ENCODE results near the gene MAST1. TPM values are rescaled to one million over a fixed set of nuclear protein-coding genes. Genes with fewer than 3 reads are reported as not detected.
A peak's percentile ranks its signal among the peaks of the same experiment; 100 is the strongest.
"Not testable (repeated sequence)": the region's sequence is repeated elsewhere in the genome, so short reads cannot be mapped to it uniquely, and the experiment has no call there.

The MAST1 gene
- total RNA-seq, 1 donor from 2014 or later = 2.4 TPM

DNA sequence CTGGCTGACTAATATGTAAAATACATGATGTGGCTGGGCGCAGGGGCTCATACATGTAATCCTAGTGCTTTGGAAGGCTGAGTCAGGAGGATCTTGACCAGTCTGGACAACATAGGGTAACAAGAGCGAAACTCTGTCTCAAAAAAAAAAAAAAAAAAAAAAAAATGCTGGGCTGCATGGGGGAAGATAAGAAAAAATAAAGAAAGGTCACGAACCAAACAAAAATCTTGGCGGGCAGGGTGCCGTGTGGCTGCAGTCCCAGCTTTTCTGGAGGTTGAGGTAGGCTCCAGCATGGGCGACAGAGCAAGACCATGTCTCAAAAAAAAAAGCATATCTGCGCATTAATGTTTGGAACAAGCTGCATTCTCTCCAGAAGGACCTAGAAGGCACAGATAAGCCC is 23.2 kb upstream of the MAST1 start:
- Mint-ChIP-seq H3K36me3 (ENCODE audit: low read depth) (peaks cover 19% of the 10 kb centered on the region), H3K4me3 (no peak overlapping the region), H3K9me3 (no peaks in the 10 kb centered on the region), H3K4me1 (no peaks in the 10 kb centered on the region), H3K27me3 (no peaks in the 10 kb centered on the region), H3K27ac (no peak overlapping the region)
- no peak for DNase-seq
- intact Hi-C loops (cut with micrococcal nuclease) = no loop called here

DNA sequence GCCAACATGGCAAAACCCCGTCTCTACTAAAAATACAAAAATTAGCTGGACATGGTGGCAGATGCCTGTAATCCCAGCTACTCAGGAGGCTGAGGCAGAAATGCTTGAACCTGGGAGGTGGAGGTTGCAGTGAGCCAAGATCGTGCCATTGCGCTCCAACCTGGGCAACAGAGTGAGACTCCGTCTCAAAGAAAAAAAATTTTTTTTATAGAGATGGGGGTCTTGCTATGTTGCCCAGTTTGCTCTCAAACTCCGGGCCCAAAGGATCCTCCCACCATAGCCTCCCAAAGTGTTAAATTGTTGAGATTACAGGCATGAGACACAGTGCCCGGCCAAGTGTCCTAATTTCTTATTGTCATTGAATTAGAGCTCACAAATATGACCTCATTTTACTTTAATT is 21.1 kb upstream of the MAST1 start:
- H3K4me3 Mint-ChIP-seq; H3K9me3 Mint-ChIP-seq; H3K27ac Mint-ChIP-seq; DNase-seq; H3K4me1 Mint-ChIP-seq; intact Hi-C loops (cut with micrococcal nuclease); H3K27me3 Mint-ChIP-seq: not testable (repeated sequence)
- H3K36me3 Mint-ChIP-seq (ENCODE audit: low read depth) = peaks cover 19% of the 10 kb centered on the region

DNA sequence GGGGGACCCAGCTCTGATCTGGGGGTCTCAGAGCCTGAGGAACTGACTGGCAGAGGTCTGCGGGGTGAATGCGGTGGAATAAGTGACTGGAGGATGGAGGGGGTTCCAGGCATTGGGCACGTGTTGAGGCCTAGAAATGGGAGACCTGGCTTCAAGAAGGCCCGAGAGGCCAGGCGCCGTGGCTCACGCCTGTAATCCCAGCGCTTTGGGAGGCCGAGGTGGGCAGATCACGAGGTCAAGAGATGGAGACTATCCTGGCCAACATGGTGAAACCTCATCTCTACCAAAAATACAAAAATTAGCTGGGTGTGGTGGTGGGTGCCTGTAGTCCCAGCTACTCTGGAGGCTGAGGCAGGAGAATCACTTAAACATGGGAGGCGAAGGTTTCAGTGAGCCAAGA is 20.5 kb upstream of the MAST1 start:
- intact Hi-C loops (cut with micrococcal nuclease); H3K9me3 Mint-ChIP-seq; H3K27ac Mint-ChIP-seq; H3K4me3 Mint-ChIP-seq; H3K27me3 Mint-ChIP-seq; DNase-seq; H3K4me1 Mint-ChIP-seq: not testable (repeated sequence)
- H3K36me3 Mint-ChIP-seq (ENCODE audit: low read depth) = peaks cover 19% of the 10 kb centered on the region

DNA sequence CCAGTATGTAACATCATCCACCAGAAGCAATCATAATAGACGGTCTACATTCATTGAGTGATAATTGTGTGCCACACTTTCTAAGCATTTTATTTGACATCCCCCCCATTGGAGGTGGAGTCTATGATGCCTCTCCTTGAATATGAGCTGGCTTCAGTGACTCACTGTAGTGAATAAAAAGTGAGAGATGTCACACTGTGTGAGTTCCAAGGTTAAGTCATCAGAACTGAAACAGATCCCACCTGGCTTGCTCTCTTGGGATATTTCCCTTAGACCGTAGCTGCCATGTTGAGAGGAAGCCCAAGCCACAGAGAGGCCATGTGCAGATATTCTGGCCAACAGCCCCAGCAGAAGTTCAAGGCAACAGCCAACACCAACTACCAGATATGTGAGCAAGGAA is 16.6 kb upstream of the MAST1 start:
- intact Hi-C loops (cut with micrococcal nuclease) = no loop called here
- Mint-ChIP-seq H3K4me3 (no peak overlapping the region), H3K27ac (no peak overlapping the region), H3K9me3 (no peaks in the 10 kb centered on the region), H3K27me3 (peaks cover 14% of the 10 kb centered on the region), H3K36me3 (ENCODE audit: low read depth) (no peaks in the 10 kb centered on the region), H3K4me1 (peaks cover 11% of the 10 kb centered on the region)
- no peak for DNase-seq

DNA sequence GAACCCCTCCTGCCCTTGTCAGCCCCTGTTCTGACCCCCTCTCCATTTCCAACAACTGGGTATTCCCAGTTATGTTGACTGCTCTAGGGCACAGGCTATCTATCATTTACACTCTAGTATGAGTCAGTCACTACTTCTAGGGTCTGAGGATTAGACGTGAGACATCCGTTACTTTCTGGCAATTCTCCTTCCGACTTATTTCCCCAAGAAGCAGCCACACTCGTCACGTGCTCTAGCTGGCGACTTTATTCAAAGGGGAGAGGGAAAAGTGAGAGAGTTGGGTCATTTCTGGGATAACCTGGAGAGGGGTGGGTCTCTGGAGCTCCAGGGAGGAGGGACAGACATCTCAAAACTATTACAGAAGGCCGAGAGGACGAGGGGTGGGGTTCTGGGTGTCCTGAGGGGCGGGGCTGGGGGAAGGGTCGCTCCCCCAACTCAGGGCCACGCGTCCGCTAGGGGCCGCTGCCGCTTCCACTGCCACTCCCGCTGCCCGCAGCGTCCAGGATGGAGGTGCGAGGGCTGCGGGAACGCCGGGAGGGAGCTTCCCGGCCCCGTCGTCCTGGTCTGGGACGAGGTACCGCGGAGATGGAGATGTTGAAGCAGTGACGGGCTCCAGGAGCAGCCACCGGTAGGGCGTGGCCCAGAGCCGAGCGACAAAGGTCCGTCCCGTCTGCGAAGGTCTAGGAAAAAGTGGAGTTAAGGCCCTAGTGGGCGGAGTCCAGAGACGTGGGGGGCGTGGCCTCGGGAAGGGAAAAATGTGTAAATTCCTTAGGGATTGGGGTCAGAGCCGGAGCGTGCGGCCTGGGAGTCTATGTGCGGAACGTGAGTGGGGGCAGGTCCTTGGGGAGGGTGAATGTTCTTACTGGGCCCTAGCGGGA is 12.8 kb upstream of the MAST1 start:
- Mint-ChIP-seq H3K36me3 (ENCODE audit: low read depth) (no peaks in the 10 kb centered on the region), H3K27me3 (peaks cover 38% of the 10 kb centered on the region), H3K9me3 (no peaks in the 10 kb centered on the region), H3K4me3 (peak overlapping the region; percentile 59), H3K27ac (no peak overlapping the region), H3K4me1 (peaks cover 11% of the 10 kb centered on the region)
- peak; percentile 76 for DNase-seq
- intact Hi-C loops (cut with micrococcal nuclease) = no loop called here

DNA sequence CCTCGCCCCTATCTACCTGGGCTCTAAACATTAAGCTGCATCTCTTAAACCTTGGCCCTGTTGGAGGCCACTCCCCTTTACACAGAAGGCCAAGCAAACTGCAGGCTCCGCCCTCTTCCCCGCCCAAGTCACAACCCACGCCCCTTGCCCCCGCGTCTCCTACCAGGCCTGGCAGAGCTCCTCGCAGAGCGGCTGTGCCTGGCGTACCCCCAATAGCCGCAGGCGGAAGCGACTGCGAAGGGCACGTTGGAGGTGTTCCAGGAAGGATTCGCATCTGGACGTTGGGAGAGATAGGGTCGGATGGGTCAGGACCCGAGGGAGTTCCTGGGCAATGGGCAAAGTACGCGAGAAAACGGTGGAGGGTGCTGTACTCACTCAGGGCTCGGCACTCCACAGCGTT is 9.8 kb upstream of the MAST1 start:
- peaks cover 2% of the 10 kb centered on the region for H3K36me3 Mint-ChIP-seq (ENCODE audit: low read depth)
- intact Hi-C loops (cut with micrococcal nuclease) = no loop called here
- H3K4me3 Mint-ChIP-seq = no peak overlapping the region
- no peak overlapping the region for H3K27ac Mint-ChIP-seq
- peaks cover 5% of the 10 kb centered on the region for H3K9me3 Mint-ChIP-seq
- peaks cover 22% of the 10 kb centered on the region for H3K4me1 Mint-ChIP-seq
- peaks cover 56% of the 10 kb centered on the region for H3K27me3 Mint-ChIP-seq
- peak; percentile 81 for DNase-seq

DNA sequence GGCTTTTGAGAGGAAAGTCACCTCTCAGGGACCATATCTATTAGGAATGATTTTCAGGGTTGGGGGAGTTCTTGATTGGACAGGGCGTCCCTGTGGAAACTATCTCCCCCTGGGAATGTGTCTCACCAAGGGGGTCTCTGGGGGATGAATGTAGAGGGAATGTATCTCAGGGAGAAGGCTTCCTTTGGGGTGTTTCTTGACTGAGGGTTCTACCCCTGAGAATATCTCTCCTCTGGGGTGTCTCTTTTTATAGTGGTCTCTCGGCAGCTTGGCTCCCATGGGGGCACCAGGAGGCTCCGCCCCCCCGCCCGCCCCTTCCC is 4.9 kb upstream of the MAST1 start:
- peaks cover 5% of the 10 kb centered on the region for H3K9me3 Mint-ChIP-seq
- no peak for DNase-seq
- peaks cover 69% of the 10 kb centered on the region for H3K27me3 Mint-ChIP-seq
- peaks cover 2% of the 10 kb centered on the region for H3K36me3 Mint-ChIP-seq (ENCODE audit: low read depth)
- intact Hi-C loops (cut with micrococcal nuclease) = no loop called here
- H3K4me3 Mint-ChIP-seq = peak overlapping the region; percentile 44
- H3K4me1 Mint-ChIP-seq = peaks cover 14% of the 10 kb centered on the region
- no peak overlapping the region for H3K27ac Mint-ChIP-seq

DNA sequence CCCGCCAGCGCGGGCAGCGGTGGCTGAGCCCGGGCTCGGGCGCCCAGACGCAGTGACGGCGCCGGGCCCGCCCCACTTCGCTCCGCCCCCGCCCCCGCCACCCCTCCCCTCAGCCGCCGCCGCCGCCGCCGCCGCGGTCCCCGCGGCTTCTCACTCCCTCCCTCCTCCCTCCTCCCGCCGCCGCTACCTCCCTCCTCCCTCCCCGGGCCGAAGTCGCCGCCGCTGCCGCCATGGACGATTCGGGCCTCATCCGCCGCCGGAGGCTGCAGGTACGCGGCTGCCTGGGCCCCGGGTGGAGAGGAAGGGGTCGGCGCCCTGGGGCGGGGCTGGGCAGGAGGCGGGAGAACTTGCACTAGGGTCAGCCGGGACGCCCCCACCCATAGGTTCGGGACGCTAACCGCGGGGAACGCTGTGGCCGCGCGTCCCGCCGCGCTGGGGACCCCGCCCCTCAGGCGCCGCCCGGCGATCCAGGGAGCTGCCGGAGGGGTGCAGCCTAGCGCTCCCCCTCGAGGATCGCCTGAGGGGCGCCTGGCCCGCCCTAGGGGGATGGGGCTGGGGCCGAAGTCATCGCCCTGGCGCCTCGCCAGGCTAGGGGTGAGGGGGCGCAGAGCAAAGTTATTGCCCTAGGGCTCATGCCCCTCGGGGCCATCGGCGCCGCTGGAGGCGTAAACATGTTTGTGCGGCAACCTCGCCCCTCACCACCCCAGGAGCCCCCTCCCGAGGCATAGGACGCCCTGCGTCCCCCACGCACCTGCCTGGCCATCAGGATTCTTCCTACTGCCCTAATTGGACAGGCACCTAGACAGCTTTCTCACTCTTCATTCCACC is 4.4 kb upstream of the MAST1 start:
- Mint-ChIP-seq H3K9me3 (peaks cover 5% of the 10 kb centered on the region), H3K4me3 (peak overlapping the region; percentile 34), H3K27me3 (peaks cover 67% of the 10 kb centered on the region), H3K27ac (no peak overlapping the region), H3K36me3 (ENCODE audit: low read depth) (peaks cover 2% of the 10 kb centered on the region), H3K4me1 (peaks cover 15% of the 10 kb centered on the region)
- intact Hi-C loops (cut with micrococcal nuclease) = no loop called here
- peak; percentile 74 for DNase-seq

DNA sequence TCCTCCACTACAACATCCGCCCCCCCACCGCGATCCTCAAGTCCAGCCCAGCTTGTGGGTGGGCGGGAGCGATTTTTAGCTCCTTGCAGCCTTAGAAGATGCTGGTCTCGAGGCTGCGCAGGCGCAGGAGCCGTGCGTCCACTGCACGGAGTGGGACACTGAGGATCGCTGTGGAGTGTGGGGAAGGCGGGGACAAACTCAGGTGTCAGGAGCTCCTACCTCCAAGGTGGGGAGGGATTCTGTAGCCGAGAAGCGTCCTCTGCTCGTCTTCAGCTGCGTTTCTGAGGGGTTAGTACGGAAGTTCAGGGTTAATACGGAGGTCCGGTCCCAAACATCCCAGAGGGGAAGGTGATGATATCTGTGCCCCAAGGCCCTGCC is 3.8 kb upstream of the MAST1 start, which contains the start of gene RTBDN:
TSS of gene RTBDN (minus strand) at position 14 of the 378 bp plus-strand sequence. CDS start 4,600 bp downstream, outside the sequence.
- Mint-ChIP-seq H3K4me1 (peaks cover 21% of the 10 kb centered on the region), H3K36me3 (ENCODE audit: low read depth) (peaks cover 2% of the 10 kb centered on the region), H3K9me3 (peaks cover 5% of the 10 kb centered on the region), H3K4me3 (peak within 1 kb of the TSS; percentile 44), H3K27ac (no peak within 1 kb of the TSS), H3K27me3 (peaks cover 70% of the 10 kb centered on the region)
- intact Hi-C loops (cut with micrococcal nuclease) = no loop called here
- DNase-seq = no peak

DNA sequence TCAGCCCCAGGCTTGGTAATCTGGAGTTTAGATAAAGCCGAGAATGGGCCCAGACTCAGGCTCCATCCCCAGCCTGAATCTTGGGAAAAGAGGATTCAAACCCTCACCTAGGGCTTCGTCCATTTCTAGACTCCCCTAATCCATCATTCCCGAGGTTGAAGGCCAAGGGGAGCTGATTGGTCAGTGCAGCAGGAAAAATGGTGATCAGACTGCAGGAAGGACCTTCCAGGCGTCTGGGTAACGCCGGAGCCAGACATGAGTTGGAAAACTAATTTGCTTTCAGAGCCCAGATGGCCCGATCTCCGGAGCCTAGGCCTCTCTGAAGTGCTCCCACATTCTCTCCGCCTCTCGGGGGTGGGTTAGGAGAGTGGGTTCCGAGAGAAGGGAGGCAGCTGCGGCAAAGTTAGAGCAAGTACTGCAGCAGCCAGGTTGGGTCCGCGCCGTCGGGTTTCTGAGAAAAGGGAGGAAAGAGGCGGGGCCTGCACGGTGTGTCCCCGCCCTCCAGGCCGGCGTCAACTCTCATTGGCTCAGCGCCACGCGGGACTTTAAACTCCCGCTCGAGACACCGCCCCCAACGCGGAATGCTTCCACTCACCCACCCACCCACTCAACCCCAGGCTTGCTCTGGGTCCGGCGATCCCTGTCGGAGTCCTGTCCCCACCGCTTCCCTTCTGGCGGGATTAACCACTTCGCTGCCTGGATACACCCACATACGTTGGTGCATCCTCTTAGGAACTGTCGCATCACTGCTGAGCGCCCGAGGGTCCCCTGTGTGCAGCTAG is 3.1 kb upstream of the MAST1 start:
- peaks cover 69% of the 10 kb centered on the region for H3K27me3 Mint-ChIP-seq
- intact Hi-C loops (cut with micrococcal nuclease) = loop anchor here (5.0 kb wide), 3 partner anchors 58 to 262 kb away; partner anchors contain the start of gene HOOK2
- no peak overlapping the region for H3K27ac Mint-ChIP-seq
- peaks cover 22% of the 10 kb centered on the region for H3K4me1 Mint-ChIP-seq
- H3K36me3 Mint-ChIP-seq (ENCODE audit: low read depth) = peaks cover 2% of the 10 kb centered on the region
- DNase-seq = peak; percentile 78
- H3K4me3 Mint-ChIP-seq = no peak overlapping the region
- H3K9me3 Mint-ChIP-seq = peaks cover 5% of the 10 kb centered on the region

DNA sequence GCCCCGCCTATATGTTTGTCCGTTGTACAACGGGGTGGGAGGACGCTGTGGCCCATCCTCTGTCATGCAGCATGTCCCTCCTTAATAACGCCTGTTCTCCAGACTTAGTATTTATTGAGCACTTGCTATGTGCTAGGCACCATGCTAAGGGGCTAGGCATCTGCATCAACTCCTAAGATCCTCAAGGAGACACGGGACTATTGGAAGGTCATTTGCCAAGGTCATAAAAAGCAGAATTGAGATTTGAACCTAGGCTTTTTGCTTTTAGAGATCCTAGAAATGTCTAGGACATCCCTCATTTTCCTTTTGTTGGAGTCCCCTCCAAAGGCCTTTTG is 1.8 kb upstream of the MAST1 start:
- peaks cover 73% of the 10 kb centered on the region for H3K27me3 Mint-ChIP-seq
- intact Hi-C loops (cut with micrococcal nuclease) = loop anchor here (5.0 kb wide), 3 partner anchors 59 to 261 kb away; partner anchors contain the start of gene HOOK2
- DNase-seq = no peak
- H3K4me3 Mint-ChIP-seq = no peak overlapping the region
- peaks cover 28% of the 10 kb centered on the region for H3K4me1 Mint-ChIP-seq
- no peak overlapping the region for H3K27ac Mint-ChIP-seq
- peaks cover 5% of the 10 kb centered on the region for H3K9me3 Mint-ChIP-seq
- peaks cover 2% of the 10 kb centered on the region for H3K36me3 Mint-ChIP-seq (ENCODE audit: low read depth)

DNA sequence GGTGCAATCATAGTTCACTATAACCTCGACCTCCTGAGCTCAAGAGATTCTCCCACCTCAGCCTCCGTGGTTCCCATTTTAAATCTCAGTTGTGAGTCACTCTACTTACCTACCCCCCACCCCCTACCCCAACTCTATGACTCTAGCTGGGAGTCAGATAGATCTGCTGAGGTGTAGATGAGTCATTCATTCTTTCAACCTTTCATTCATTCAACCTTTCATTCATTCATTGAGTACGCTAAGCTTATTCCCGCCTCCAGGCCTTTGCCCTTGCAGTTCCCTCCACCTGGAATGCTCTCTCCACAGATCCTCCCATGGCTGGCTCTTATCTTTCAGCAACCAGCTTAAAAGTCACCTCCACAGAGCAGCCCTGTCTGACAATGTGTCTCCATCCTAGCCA is 1.1 kb upstream of the MAST1 start:
- no peak for DNase-seq
- intact Hi-C loops (cut with micrococcal nuclease) = loop anchor here (5.0 kb wide), 3 partner anchors 60 to 260 kb away; partner anchors contain the start of gene HOOK2
- H3K4me3 Mint-ChIP-seq = no peak overlapping the region
- peaks cover 4% of the 10 kb centered on the region for H3K9me3 Mint-ChIP-seq
- peaks cover 26% of the 10 kb centered on the region for H3K4me1 Mint-ChIP-seq
- peaks cover 2% of the 10 kb centered on the region for H3K36me3 Mint-ChIP-seq (ENCODE audit: low read depth)
- H3K27ac Mint-ChIP-seq = no peak overlapping the region
- H3K27me3 Mint-ChIP-seq = peaks cover 71% of the 10 kb centered on the region

DNA sequence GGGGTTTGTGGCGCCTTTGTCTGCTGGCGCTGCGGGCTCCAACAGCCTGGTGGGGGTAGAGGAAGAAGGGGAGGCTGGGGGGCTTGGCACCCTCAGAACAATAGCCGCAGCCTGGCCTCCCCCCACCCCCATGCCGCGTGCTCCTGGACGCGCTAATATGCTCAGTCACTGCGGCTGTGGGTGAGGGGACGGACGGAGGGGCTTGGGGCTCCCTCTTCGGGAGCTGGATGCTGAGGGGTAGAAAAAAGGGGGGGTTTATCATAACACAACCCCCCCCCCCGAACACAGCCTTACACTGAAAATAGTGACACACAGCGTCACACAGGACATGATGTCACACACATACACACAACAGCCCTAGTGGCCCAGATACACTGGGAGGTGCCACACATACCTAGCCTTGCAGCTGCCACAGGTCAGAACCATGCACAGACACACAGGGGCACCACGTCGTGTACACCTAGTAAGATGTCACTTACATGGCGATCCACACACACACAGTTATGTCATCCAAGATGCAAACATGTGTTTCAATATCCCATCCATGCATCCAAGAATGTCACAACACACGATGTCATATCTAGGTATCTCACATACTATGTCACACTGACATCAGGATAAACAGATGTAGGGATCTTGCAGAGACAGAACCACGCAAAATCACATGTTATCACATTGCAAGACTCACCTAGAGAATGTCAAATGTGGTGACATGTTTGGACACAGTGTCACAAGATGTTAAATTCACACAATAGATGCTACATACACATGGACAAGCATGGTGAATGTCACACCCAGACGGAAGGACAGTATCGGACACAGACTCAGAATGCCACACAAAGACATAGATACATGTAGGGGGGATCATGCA is 806 bp downstream of the MAST1 start:
- H3K27ac Mint-ChIP-seq = peak overlapping the region; percentile 30
- H3K27me3 Mint-ChIP-seq = peaks cover 68% of the 10 kb centered on the region
- H3K9me3 Mint-ChIP-seq = no peaks in the 10 kb centered on the region
- peaks cover 20% of the 10 kb centered on the region for H3K4me1 Mint-ChIP-seq
- intact Hi-C loops (cut with micrococcal nuclease) = loop anchor here (2.0 to 5.0 kb wide), 4 partner anchors 42 to 258 kb away; partner anchors contain the start of genes DNASE2 and HOOK2
- peak overlapping the region; percentile 74 for H3K4me3 Mint-ChIP-seq
- peak; percentile 72 for DNase-seq
- no peaks in the 10 kb centered on the region for H3K36me3 Mint-ChIP-seq (ENCODE audit: low read depth)
